Lung (tissue), 12 donors: Measurements from ENCODE around the gene TANGO6. TPM values are rescaled to one million over a fixed set of nuclear protein-coding genes. Genes with fewer than 3 reads are reported as not detected.

Source experiments
- ATAC-seq: fragments of 200-7000 bp; cut with Tn5 transposase; one replicate; pipeline ENCODE4 v1.9.1; 2020; ENCODE audit warnings: moderate number of reproducible peaks; ENCODE audit not compliant: insufficient read depth, low FRiP score
- DNase-seq, 3 donors: peaks; one replicate each; pipeline ENCODE4 v3.0.0-alpha.2; 2013 to 2017
- H3K27ac ChIP-seq, 2 donors: one replicate each; pipeline ENCODE4 v1.5.1; 2013; ENCODE audit warnings: mild to moderate bottlenecking in 2 of 2, moderate library complexity in 2 of 2, control low read depth in 1 of 2, inconsistent platforms in 1 of 2, low read depth in 1 of 2, low read length in 1 of 2
- H3K27me3 ChIP-seq, 3 donors: one replicate each; pipeline ENCODE4 v1.5.1; 2013; ENCODE audit warnings: low read length in 2 of 3; ENCODE audit not compliant: control insufficient read depth in 3 of 3, insufficient read depth in 3 of 3
- H3K36me3 ChIP-seq, 4 donors: one replicate each; pipeline ENCODE4 v1.5.1; 2013; ENCODE audit warnings: low read length in 4 of 4, mild to moderate bottlenecking in 1 of 4, moderate library complexity in 1 of 4; ENCODE audit not compliant: control insufficient read depth in 4 of 4, insufficient read depth in 4 of 4
- H3K4me1 ChIP-seq, 5 donors: one replicate each; pipeline ENCODE4 v1.5.1; 2013; ENCODE audit warnings: low read length in 5 of 5, mild to moderate bottlenecking in 2 of 5, moderate library complexity in 1 of 5; ENCODE audit not compliant: control insufficient read depth in 5 of 5, insufficient read depth in 5 of 5
- H3K4me3 ChIP-seq: one replicate; pipeline ENCODE4 v1.5.1; 2013; ENCODE audit warnings: mild to moderate bottlenecking, control low read depth, moderate library complexity
- H3K9ac ChIP-seq, 2 donors: one replicate each; pipeline ENCODE4 v1.5.1; 2013; ENCODE audit warnings: low read length in 2 of 2, control low read depth in 1 of 2; ENCODE audit not compliant: insufficient read depth in 1 of 2
- H3K9me3 ChIP-seq, 4 donors: one replicate each; pipeline ENCODE4 v1.5.1; 2013; ENCODE audit warnings: low read length in 3 of 4, mild to moderate bottlenecking in 1 of 4, moderate library complexity in 1 of 4; ENCODE audit not compliant: control insufficient read depth in 4 of 4, insufficient read depth in 3 of 4
- WGBS, 2 donors: extraction: QIAGEN DNeasy Blood & Tissue Kit; methylation state at CpG; one replicate each; pipeline ENCODE4 v1.1.7; 2013; 5-methylcytosine and 5-hydroxymethylcytosine counted together
- polyA plus RNA-seq, 2 donors: library from polyadenylated mRNA; stranded (reverse); fragments of 200-250 nt; gene quantifications; one replicate each; pipeline ENCODE4 v1.2.1, GENCODE V29; 2013
- total RNA-seq, 2 donors: library from RNA; depleted of rRNA in 1 of 2; stranded (reverse); fragments of >200 nt in 1 of 2; gene quantifications; one replicate each; pipeline ENCODE4 v1.2.1, GENCODE V29; 2014 to 2021
- TF ChIP-seq, protein P1 (sequence below): IDR thresholded peaks from 2 replicates; pipeline ENCODE4 v1.5.1; 2012; ENCODE audit warnings: mild to moderate bottlenecking; ENCODE audit errors: control extremely low read depth, extremely low read depth
- donor health status: control.
- donor health status: control.
- donor health status: Bipolar disorder and iron deficiency.
- donor health status: healthy.
- donor health status: DM: yes; HTN: yes; CAD: no.

TANGO6 gene
- total and polyA plus RNA-seq, 4 donors, result 2.3 to 19.3 (median 11.9) TPM

DNA sequence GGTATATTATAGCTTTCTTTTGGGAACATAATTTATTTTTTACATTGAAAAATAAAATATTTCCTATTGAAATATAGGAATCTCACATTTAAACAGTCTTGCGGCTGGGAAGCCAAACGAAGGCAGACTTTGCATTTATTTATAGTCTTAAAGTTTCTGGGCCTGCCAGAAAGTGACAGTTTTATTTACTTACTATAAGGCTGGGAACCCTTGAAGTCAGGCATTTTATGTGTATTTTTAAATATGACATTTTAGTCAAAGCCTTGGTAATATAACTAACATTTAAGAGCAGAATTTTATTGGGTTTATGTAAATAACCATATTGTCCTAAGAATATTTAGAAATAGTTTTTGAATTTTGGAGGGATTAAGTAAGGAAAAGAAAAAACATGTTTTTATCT, 97.5 kb downstream of the TANGO6 start:
- TF ChIP-seq, protein P1, sequence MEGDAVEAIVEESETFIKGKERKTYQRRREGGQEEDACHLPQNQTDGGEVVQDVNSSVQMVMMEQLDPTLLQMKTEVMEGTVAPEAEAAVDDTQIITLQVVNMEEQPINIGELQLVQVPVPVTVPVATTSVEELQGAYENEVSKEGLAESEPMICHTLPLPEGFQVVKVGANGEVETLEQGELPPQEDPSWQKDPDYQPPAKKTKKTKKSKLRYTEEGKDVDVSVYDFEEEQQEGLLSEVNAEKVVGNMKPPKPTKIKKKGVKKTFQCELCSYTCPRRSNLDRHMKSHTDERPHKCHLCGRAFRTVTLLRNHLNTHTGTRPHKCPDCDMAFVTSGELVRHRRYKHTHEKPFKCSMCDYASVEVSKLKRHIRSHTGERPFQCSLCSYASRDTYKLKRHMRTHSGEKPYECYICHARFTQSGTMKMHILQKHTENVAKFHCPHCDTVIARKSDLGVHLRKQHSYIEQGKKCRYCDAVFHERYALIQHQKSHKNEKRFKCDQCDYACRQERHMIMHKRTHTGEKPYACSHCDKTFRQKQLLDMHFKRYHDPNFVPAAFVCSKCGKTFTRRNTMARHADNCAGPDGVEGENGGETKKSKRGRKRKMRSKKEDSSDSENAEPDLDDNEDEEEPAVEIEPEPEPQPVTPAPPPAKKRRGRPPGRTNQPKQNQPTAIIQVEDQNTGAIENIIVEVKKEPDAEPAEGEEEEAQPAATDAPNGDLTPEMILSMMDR, result no peak
- peaks cover 0 to 4% (median 0%) of the 10 kb centered on the region in 5 donors for H3K4me1 ChIP-seq
- no peak overlapping the region for H3K27ac ChIP-seq
- H3K9ac ChIP-seq, result no peak overlapping the region
- no peak overlapping the region for H3K4me3 ChIP-seq
- no peak for DNase-seq
- H3K27me3 ChIP-seq, result no peaks in the 10 kb centered on the region
- peaks cover 0 to 2% (median under 1%) of the 10 kb centered on the region in 4 donors for H3K36me3 ChIP-seq
- WGBS, 2 donors, result 92% methylated on average over 2 of the region's 2 CpGs
- ATAC-seq, result no peak
- peaks cover 0 to 5% (median 1%) of the 10 kb centered on the region in 4 donors for H3K9me3 ChIP-seq

DNA sequence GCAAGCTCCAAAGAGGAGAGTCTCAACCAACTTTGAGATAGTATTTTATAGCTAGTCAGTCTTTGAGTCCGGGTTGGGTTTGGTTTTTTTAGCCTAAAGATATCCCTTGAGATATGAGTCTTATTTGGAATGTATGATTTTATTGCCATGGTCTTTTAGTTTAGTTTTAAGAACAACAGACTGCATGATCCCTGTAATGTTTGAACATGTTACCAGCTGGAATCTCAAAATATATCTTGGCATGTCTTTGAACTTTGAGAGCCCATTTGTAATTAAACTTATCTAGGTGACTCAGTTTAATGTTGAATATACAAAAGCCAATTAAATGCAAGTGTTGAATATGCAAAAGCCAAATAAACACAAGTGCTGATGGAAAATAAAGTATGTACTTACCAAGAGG, 100.6 kb downstream of the TANGO6 start:
- peaks cover 0 to 5% (median 1%) of the 10 kb centered on the region in 4 donors for H3K9me3 ChIP-seq
- no peak for DNase-seq
- TF ChIP-seq, protein P1, result no peak
- no peak overlapping the region for H3K9ac ChIP-seq
- H3K27me3 ChIP-seq, result no peaks in the 10 kb centered on the region
- no peak for ATAC-seq
- 71 to 92% methylated on average over 1 of the region's 1 CpG for WGBS, 2 donors
- H3K4me1 ChIP-seq, result no peaks in the 10 kb centered on the region
- peaks cover 0 to 2% (median under 1%) of the 10 kb centered on the region in 4 donors for H3K36me3 ChIP-seq
- no peak overlapping the region for H3K27ac ChIP-seq
- no peak overlapping the region for H3K4me3 ChIP-seq

DNA sequence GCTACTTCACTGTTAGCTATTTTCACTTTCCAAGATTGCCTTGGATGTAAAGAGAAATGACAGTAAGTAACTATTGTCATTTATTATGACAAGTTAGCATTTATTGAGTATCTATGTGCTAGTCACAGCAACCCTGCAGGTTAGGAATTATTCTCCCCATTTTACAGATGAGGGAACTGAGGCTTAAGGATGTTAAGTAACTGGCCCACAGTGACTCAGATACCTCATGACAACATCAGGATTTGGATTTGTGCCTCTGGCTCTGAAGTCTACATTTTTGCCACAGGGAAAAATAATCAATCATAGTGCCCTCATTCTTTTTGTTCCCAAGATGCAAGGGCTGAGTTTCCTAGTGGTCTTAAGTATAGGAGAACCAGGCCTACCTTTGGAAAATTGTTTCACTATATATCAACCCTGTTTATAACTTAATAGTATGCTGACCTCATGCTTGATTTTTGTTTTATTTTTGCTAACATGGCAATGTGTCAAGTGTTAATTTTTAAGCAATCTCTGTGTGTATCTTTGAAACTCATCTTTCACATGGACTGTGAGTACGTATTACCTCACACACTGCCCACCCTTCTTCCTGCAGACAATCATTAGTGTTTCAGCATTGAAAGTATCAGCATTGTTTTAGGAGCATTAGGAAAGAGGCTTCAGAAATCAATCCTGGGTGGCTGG, 105.0 kb downstream of the TANGO6 start:
- Histone ChIP-seq H3K36me3 (peaks cover 0 to 2% (median 0%) of the 10 kb centered on the region in 4 donors), H3K4me1 (no peaks in the 10 kb centered on the region), H3K4me3 (no peak overlapping the region), H3K9me3 (peaks cover 0 to 5% (median 1%) of the 10 kb centered on the region in 4 donors), H3K27me3 (no peaks in the 10 kb centered on the region), H3K27ac (no peak overlapping the region), H3K9ac (no peak overlapping the region)
- TF ChIP-seq, protein P1, result no peak
- 86 to 89% methylated on average over 1 of the region's 1 CpG for WGBS, 2 donors
- DNase-seq (no peak), ATAC-seq (no peak)
